ENCODE measurements around the gene ERCC4. TPM values are rescaled to one million over a fixed set of nuclear protein-coding genes. Genes with fewer than 3 reads are reported as not detected.

The ERCC4 gene
- total RNA-seq, 1 donor: 13.4 TPM

GRCh38 chr16:13999895-14000425, 80.0 kb downstream of the ERCC4 start:
- no peak for DNase-seq (ENCODE audit: low read depth)
- TF ChIP-seq, protein P1, sequence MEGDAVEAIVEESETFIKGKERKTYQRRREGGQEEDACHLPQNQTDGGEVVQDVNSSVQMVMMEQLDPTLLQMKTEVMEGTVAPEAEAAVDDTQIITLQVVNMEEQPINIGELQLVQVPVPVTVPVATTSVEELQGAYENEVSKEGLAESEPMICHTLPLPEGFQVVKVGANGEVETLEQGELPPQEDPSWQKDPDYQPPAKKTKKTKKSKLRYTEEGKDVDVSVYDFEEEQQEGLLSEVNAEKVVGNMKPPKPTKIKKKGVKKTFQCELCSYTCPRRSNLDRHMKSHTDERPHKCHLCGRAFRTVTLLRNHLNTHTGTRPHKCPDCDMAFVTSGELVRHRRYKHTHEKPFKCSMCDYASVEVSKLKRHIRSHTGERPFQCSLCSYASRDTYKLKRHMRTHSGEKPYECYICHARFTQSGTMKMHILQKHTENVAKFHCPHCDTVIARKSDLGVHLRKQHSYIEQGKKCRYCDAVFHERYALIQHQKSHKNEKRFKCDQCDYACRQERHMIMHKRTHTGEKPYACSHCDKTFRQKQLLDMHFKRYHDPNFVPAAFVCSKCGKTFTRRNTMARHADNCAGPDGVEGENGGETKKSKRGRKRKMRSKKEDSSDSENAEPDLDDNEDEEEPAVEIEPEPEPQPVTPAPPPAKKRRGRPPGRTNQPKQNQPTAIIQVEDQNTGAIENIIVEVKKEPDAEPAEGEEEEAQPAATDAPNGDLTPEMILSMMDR (IDR thresholded peaks at IDR 0.05; ENCODE audit: insufficient read depth, low read depth, low read length): no peak
- no peak overlapping the region for H3K4me3 ChIP-seq (ENCODE audit: low read depth, low read length)

GRCh38 chr16:14001521-14001920, 81.6 kb downstream of the ERCC4 start:
- no peak for DNase-seq (ENCODE audit: low read depth)
- no peak overlapping the region for H3K4me3 ChIP-seq (ENCODE audit: low read depth, low read length)
- TF ChIP-seq, protein P1 (IDR thresholded peaks at IDR 0.05; ENCODE audit: insufficient read depth, low read depth, low read length): no peak

Other genes starting within 250 kb of the ERCC4 start
- gene MRTFB, start 151.2 kb downstream of the ERCC4 start, total RNA-seq: 8.2 and 10.0 TPM in 2 replicates

Measured in fibroblast of villous mesenchyme (primary cell).